Spleen (tissue), 7 donors: ENCODE measurements around the gene KRT13.

Experiments used
- POLR2A ChIP-seq, 3 donors: fragments of 450-650 bp; IDR thresholded peaks; one replicate each; pipeline ENCODE4 v1.5.1; 2017; ENCODE audit warnings: antibody characterized with exemption in 3 of 3, mild to moderate bottlenecking in 1 of 3
- TF ChIP-seq, protein P1 (sequence below), 11 experiments: fragments of 200-600 bp in 7 of 11; fragments of 450-650 bp in 4 of 11; sonication (generic) in 4 of 11; IDR thresholded peaks in 8 of 11; conservative IDR thresholded peaks in 3 of 11; 1 replicate in 7 of 11; 2 replicates in 4 of 11; pipeline versions ENCODE4 v1.4.0 to v1.8.0; 2016 to 2021; ENCODE audit warnings: antibody characterized with exemption in 11 of 11, inconsistent platforms in 4 of 11, mild to moderate bottlenecking in 1 of 11
- donor health status: DM: no; HTN: no; CAD: no; lungs with moderate emphysema.
- donor health status: DM: no; HTN: no; CAD: no.
- donor health status: DM: no; HTN: no; CAD: no.

GRCh38 chr17:41538565-41538991, 33.2 kb upstream of the KRT13 start:
- TF ChIP-seq, protein P1, sequence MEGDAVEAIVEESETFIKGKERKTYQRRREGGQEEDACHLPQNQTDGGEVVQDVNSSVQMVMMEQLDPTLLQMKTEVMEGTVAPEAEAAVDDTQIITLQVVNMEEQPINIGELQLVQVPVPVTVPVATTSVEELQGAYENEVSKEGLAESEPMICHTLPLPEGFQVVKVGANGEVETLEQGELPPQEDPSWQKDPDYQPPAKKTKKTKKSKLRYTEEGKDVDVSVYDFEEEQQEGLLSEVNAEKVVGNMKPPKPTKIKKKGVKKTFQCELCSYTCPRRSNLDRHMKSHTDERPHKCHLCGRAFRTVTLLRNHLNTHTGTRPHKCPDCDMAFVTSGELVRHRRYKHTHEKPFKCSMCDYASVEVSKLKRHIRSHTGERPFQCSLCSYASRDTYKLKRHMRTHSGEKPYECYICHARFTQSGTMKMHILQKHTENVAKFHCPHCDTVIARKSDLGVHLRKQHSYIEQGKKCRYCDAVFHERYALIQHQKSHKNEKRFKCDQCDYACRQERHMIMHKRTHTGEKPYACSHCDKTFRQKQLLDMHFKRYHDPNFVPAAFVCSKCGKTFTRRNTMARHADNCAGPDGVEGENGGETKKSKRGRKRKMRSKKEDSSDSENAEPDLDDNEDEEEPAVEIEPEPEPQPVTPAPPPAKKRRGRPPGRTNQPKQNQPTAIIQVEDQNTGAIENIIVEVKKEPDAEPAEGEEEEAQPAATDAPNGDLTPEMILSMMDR (IDR thresholded peaks at IDR 0.05 in 8 of 11, conservative IDR thresholded peaks at IDR 0.05 in 3 of 11), result no peak
- no peak for TF ChIP-seq POLR2A (IDR thresholded peaks at IDR 0.05)
